Thyroid gland (tissue), 4 donors: ENCODE results near the gene MANEAL.

Experiments used
- POLR2A ChIP-seq, 2 donors: fragments of 450-650 bp; IDR thresholded peaks; one replicate each; pipeline ENCODE4 v1.6.1; 2017; ENCODE audit warnings: antibody characterized with exemption in 2 of 2, mild to moderate bottlenecking in 2 of 2, moderate library complexity in 1 of 2
- TF ChIP-seq, protein P1 (sequence below), 6 experiments: fragments of 200-600 bp in 3 of 6; fragments of 450-650 bp in 3 of 6; sonication (generic) in 3 of 6; IDR thresholded peaks; one replicate each; pipeline ENCODE4 v1.5.1; 2016 to 2019; ENCODE audit warnings: antibody characterized with exemption in 6 of 6, mild to moderate bottlenecking in 2 of 6, inconsistent platforms in 1 of 6, moderate library complexity in 1 of 6

DNA sequence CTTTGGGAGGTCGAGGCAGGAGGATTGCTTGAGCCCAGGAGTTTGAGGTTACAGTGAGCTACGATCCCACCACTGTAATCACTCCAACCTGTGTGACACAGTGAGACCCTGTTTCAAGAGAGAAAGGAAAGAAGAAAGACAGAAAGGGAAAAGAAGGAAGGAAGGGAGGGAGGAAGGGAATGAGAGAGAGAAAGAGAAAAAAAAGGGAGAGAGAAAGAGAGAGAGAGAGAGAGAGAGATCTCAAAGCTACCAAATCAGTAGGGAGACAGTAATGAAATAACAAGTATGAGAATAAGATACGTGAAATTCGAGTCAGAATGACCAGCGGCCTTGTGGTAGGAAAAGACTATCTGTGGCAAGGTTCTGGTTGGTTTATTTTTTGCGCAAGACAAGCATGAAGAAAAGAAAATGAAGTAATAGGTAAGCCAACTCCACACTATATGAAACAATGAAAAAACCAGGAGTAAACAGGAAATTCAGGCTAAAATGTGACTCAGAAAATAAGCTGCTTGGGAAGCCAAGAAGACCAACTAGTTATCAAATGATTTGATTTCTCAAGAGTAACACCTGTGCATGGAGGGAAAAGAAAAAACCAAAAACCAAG is 56.8 kb downstream of the MANEAL start:
- TF ChIP-seq, protein P1, sequence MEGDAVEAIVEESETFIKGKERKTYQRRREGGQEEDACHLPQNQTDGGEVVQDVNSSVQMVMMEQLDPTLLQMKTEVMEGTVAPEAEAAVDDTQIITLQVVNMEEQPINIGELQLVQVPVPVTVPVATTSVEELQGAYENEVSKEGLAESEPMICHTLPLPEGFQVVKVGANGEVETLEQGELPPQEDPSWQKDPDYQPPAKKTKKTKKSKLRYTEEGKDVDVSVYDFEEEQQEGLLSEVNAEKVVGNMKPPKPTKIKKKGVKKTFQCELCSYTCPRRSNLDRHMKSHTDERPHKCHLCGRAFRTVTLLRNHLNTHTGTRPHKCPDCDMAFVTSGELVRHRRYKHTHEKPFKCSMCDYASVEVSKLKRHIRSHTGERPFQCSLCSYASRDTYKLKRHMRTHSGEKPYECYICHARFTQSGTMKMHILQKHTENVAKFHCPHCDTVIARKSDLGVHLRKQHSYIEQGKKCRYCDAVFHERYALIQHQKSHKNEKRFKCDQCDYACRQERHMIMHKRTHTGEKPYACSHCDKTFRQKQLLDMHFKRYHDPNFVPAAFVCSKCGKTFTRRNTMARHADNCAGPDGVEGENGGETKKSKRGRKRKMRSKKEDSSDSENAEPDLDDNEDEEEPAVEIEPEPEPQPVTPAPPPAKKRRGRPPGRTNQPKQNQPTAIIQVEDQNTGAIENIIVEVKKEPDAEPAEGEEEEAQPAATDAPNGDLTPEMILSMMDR (IDR thresholded peaks at IDR 0.05) = no peak
- TF ChIP-seq POLR2A (IDR thresholded peaks at IDR 0.05) = no peak
